ENCODE results near the gene ISCU.

Gene ISCU

DNA sequence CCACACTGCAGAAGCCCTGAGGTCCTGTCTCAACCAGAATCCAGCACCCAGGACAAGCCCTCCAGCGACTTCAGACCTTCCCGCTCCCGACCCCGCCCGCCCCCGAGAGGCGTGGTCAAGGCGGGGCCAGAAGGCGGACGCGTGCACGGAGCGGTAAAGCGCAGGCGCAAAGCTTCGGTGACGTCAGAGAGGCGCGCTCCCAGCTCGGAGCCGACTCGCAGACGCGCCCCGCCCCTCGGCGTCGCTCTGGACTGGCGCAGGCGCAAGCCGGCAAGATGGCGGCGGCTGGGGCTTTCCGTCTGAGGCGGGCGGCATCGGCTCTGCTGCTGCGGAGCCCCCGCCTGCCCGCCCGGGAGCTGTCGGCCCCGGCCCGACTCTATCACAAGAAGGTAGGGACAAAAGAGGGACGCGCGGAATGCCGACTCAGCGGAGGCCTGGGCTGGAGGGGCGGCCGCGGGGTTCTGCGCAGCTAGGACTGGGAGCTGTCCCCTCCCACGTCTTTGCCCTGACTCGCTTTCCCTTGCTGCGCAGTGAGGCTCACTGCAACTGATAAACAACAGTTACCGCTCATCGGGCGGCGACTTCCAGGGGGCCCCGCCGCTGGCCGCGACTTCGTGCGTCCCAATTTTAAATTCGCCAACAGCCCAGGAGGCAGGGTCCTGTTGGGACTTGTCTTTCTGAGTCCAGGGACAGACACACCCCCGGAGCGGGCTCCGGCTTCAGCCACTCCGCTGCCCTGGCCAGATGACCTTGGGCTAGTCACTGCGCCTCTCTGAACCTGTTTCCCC is at the start of gene ISCU:
Gene ISCU, plus strand, starts transcription at position 249 of the 788 bp plus-strand sequence. Its CDS starts 27 bp downstream, at position 276.
- no peaks in the 10 kb centered on the region for H3K9me3 Mint-ChIP-seq
- no peaks in the 10 kb centered on the region for H3K27me3 Mint-ChIP-seq
- intact Hi-C loops (cut with micrococcal nuclease) = loop anchor here (1.0 to 5.0 kb wide), 4 partner anchors 56 to 241 kb away; partner anchors contain the start of genes CORO1C and SELPLG
- peaks cover 69% of the 10 kb centered on the region for H3K36me3 Mint-ChIP-seq (ENCODE audit: low read depth)
- peaks cover 59% of the 10 kb centered on the region for H3K4me1 Mint-ChIP-seq (ENCODE audit: low read depth)
- peak within 1 kb of the TSS; percentile 94 for H3K27ac Mint-ChIP-seq
- H3K4me3 Mint-ChIP-seq = peak within 1 kb of the TSS; percentile 100

DNA sequence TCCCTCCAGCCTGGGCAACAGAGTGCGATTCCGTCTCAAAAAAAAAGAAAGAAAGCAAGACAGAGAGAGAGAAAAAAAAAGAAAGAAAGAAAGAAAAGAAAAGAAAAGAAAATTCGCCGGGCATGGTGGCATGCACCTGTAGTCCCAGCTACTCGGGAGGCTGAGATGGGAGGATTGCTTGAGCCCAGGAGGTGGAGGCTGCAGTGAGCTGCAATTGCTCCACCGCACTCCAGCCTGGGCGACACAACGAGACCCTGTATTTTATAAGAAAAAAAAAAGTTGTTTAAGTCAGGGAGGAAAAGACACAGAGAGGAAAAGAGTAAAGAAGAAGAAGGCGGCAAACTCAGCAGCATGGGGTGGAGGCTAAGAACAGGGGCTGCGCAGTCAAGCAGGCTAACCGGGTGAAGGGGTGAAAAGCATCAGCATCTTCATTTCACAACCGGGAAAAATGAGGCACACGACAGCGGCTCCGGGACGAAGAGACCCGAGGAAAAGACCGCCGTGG is 47.9 kb upstream of the ISCU start:
- intact Hi-C loops (cut with micrococcal nuclease) = loop anchor here (5.0 kb wide), 2 partner anchors 282 to 597 kb away; no protein-coding TSS in a partner anchor
- Mint-ChIP-seq H3K27me3 (peaks cover 6% of the 10 kb centered on the region), H3K27ac (peak overlapping the region; percentile 88), H3K4me1 (ENCODE audit: low read depth) (peaks cover 35% of the 10 kb centered on the region), H3K36me3 (ENCODE audit: low read depth) (peaks cover 37% of the 10 kb centered on the region), H3K4me3 (peak overlapping the region; percentile 88), H3K9me3 (no peaks in the 10 kb centered on the region)

DNA sequence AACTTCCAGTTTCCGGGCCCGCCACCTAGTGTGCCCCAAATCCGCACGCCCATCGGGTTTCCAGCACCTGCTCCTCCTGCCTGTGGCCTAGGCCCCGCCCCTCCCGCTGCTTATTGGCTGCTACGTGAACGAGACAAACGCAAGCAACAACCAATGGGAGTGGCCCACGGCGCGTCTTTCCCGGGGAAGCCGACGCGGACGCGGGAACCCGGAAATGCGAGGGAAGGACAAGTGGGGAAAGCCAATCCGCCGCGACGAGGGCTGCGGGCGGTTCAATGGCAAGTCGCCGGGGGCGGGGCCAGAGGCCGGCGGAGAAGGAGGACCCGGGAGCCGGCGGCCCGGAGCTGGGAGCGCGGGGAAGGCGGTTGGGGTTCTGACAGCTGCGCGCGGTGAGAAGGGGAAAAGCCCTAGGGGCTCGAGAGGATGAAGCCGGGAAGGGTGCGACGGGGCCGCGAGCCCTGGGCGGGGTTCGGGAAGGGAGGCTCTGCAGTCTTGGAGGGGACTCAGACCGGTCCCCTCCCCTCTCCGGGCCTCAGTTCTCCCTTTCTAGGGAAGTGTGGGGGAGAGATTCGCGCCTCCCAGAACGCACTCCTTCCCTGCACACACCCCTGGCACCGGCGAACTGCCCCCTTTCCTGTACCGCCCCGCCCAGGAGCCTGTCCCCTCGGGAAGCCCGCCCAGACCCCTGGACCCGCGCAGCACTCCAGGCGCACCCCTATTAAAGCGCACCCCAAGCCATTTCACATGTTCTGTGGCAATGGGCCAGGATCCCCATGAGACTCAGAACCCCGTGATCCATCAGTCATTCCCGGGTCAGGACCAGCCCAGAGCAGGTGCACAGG is 47.2 kb upstream of the ISCU start, which contains the start of gene FICD:
Gene FICD, plus strand, starts transcription at position 305 of the 842 bp plus-strand sequence. CDS start 1,696 bp downstream, outside the sequence.
- peaks cover 43% of the 10 kb centered on the region for H3K36me3 Mint-ChIP-seq (ENCODE audit: low read depth)
- H3K9me3 Mint-ChIP-seq = no peaks in the 10 kb centered on the region
- peaks cover 6% of the 10 kb centered on the region for H3K27me3 Mint-ChIP-seq
- intact Hi-C loops (cut with micrococcal nuclease) = loop anchor here (5.0 kb wide), 2 partner anchors 283 to 598 kb away; no protein-coding TSS in a partner anchor
- H3K4me1 Mint-ChIP-seq (ENCODE audit: low read depth) = peaks cover 35% of the 10 kb centered on the region
- H3K4me3 Mint-ChIP-seq = peak within 1 kb of the TSS; percentile 88
- peak within 1 kb of the TSS; percentile 88 for H3K27ac Mint-ChIP-seq

DNA sequence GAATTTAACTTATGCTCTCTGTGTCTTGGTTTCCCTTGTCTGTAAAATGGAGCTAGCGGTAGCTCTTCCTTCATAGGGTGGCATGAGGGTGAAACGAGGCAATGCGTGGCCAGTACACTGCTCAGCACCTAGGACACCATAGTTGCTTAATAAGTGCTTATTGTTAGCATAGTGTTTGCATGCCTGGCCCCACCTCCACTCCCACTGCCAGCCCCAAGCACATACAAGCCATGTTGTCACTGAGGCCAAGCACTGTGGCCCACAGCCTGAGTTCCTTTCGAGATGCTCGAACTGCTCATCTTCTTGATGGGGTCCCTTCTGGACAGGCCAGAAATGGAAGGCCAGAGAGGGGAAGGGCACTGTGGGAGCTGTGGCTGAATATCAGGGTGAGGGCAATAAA is 46.5 kb upstream of the ISCU start:
- intact Hi-C loops (cut with micrococcal nuclease) = no loop called here

DNA sequence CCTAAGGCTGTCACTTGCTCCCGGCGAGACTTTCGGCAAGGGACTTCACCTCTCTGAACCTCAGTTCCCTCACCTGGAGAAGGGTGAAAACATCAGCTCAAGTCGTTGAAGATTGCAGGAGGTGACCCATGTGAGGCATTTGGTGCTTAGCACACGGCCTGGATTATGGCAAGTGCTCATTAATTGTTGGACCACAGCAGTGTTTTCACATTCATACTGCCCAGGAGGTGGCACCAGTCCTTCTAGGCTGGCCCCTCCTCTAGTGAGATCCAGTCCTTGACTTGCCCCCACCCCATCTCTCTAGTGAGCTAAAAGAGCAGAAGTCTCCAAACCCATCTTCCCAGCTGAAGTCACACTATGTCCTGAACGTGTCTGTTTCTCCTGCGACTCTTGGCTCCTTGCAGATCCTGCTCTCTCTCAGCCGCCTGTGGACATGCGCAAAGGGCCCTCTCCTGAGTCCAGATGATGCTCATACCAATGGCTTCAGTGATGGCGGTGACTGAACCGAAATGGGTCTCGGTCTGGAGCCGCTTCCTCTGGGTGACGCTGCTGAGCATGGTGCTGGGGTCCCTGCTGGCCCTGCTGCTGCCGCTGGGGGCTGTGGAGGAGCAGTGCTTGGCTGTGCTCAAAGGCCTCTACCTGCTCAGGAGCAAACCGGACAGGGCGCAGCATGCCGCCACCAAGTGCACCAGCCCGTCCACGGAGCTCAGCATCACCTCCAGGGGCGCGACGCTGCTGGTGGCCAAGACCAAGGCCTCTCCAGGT is 45.7 kb upstream of the ISCU start:
- Mint-ChIP-seq H3K27ac (peak overlapping the region; percentile 88), H3K4me1 (ENCODE audit: low read depth) (peaks cover 35% of the 10 kb centered on the region), H3K4me3 (no peak overlapping the region), H3K36me3 (ENCODE audit: low read depth) (peaks cover 58% of the 10 kb centered on the region), H3K27me3 (peaks cover 6% of the 10 kb centered on the region), H3K9me3 (no peaks in the 10 kb centered on the region)
- intact Hi-C loops (cut with micrococcal nuclease) = no loop called here

More for the DNA sequence above, 46.5 kb upstream of the ISCU start:
- peak overlapping the region; percentile 88 for H3K27ac Mint-ChIP-seq
- H3K27me3 Mint-ChIP-seq = peaks cover 6% of the 10 kb centered on the region
- peak overlapping the region; percentile 88 for H3K4me3 Mint-ChIP-seq
- H3K4me1 Mint-ChIP-seq (ENCODE audit: low read depth) = peaks cover 35% of the 10 kb centered on the region
- H3K9me3 Mint-ChIP-seq = no peaks in the 10 kb centered on the region
- H3K36me3 Mint-ChIP-seq (ENCODE audit: low read depth) = peaks cover 51% of the 10 kb centered on the region

DNA sequence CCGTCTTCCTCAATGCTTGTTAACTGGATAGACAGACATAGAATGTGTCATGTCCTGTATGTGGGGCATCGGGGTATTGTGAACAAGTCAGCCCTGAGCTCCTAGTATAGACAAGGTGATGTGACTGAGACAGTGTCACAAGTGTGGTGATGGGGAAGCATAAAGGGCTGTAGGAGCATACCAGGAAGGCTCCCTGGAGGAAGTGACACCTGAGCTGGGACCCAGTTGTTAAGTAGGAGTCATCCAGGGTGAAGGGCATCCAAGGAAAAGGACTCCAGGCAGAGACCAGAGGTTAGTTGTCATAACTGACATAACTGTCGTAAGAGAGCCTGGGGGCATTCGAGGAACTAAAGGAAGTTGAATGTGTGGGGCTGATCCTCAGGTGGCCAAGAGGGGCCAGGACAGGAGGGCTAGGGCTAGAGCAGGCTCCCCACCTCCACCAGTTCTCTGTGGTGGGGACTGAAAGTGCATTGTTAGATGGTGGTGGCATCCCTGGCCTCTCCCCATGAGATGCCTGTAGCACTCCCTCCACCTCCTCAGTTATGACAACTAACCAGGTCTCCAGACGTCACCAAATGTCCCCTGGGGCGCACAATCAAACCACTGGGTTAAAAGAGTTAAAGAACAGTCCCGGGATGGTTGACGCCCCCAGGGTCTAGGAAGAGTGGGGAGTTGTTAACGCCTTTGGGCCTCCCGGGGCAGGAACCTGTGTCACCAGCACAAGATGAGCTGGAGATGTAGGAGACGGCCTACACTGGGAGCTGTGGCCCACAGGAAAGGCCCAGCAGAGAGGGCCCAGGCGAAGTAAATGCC is 44.9 kb upstream of the ISCU start:
- Mint-ChIP-seq H3K4me3 (no peak overlapping the region), H3K36me3 (ENCODE audit: low read depth) (peaks cover 66% of the 10 kb centered on the region), H3K27ac (no peak overlapping the region), H3K4me1 (ENCODE audit: low read depth) (peaks cover 30% of the 10 kb centered on the region), H3K9me3 (no peaks in the 10 kb centered on the region), H3K27me3 (peaks cover 6% of the 10 kb centered on the region)
- intact Hi-C loops (cut with micrococcal nuclease) = no loop called here

DNA sequence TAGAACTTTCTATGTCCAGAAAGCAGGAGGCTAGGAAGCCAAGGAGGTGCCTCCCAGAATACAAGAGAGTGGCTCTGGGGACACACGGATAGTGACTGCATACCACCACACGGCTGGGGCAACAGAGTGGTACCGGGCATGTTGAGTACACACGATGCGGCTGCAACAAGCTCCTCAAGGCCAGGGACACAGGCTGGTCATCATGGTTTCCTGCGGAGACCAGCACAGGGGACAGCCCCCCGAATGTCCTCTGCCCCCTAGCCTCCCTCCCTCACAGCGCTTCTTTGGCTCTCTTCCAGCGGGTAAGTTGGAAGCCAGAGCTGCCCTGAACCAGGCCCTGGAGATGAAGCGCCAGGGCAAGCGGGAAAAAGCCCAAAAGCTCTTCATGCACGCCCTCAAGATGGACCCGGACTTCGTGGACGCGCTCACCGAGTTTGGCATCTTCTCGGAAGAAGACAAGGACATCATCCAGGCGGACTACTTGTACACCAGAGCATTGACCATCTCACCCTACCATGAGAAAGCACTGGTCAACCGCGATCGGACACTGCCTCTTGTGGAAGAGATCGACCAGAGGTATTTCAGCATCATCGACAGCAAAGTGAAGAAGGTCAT is 44.2 kb upstream of the ISCU start:
- intact Hi-C loops (cut with micrococcal nuclease) = no loop called here
- peaks cover 30% of the 10 kb centered on the region for H3K4me1 Mint-ChIP-seq (ENCODE audit: low read depth)
- H3K9me3 Mint-ChIP-seq = no peaks in the 10 kb centered on the region
- no peak overlapping the region for H3K27ac Mint-ChIP-seq
- H3K36me3 Mint-ChIP-seq (ENCODE audit: low read depth) = peaks cover 74% of the 10 kb centered on the region
- H3K27me3 Mint-ChIP-seq = peaks cover 6% of the 10 kb centered on the region
- H3K4me3 Mint-ChIP-seq = no peak overlapping the region

DNA sequence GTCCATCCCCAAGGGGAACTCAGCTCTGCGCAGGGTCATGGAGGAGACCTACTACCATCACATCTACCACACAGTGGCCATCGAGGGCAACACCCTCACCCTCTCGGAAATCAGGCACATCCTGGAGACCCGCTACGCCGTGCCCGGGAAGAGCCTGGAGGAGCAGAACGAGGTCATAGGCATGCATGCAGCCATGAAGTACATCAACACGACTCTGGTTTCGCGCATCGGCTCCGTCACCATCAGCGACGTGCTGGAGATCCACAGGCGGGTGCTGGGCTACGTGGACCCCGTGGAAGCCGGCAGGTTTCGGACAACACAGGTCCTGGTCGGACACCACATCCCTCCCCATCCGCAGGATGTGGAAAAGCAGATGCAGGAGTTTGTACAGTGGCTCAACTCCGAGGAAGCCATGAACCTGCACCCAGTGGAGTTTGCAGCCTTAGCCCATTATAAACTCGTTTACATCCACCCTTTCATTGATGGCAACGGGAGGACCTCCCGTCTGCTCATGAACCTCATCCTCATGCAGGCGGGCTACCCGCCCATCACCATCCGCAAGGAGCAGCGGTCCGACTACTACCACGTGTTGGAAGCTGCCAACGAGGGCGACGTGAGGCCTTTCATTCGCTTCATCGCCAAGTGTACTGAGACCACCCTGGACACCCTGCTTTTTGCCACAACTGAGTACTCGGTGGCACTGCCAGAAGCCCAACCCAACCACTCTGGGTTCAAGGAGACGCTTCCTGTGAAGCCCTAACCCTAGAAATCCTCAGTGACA is 43.5 kb upstream of the ISCU start:
- Mint-ChIP-seq H3K4me3 (no peak overlapping the region), H3K36me3 (ENCODE audit: low read depth) (peaks cover 81% of the 10 kb centered on the region), H3K4me1 (ENCODE audit: low read depth) (peaks cover 30% of the 10 kb centered on the region)

DNA sequence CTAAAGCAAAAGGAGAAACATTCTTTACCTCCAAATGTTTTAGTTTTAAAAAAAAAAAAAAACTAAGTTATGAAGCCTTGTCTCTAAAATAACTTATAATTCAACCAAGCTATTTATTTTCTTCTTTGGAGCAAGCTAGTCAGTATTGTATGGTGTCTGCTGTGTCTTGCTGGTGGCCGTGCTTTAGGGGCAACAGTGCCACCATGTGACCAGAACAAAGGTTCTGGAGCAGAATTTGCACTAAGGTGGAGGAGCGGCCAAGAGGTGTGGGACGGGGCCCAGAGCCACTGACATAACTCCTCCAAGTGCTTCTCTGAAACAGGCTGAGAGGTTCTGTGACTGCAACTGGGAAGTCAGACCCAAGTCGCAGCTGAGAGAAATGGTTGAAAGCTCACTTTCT is 42.8 kb upstream of the ISCU start:
- no peaks in the 10 kb centered on the region for H3K9me3 Mint-ChIP-seq
- intact Hi-C loops (cut with micrococcal nuclease) = no loop called here

More for the DNA sequence above, 43.5 kb upstream of the ISCU start:
- Mint-ChIP-seq H3K9me3 (no peaks in the 10 kb centered on the region), H3K27me3 (peaks cover 4% of the 10 kb centered on the region), H3K27ac (no peak overlapping the region)
- intact Hi-C loops (cut with micrococcal nuclease) = no loop called here

DNA sequence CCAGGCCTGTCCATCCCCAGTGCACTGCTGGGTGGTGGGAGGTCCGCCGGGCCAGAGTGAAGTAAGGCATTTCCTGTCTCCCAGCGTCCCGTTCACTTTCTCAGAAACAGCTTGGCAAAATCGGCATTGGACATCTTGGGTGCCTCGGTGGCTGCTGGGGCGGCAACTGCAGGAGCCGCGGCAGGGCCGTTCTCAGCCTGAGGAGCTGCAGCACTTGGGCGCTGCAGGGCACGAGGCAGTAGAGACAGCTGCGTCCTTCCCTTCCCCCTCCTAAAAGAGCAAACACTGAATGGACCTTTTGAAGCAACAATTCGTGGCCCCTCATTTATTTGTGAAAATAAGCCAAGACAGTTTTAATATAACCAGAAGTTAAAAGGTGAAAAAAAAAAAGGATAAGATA is 39.0 kb upstream of the ISCU start:
- Mint-ChIP-seq H3K4me3 (no peak overlapping the region), H3K9me3 (no peaks in the 10 kb centered on the region), H3K27ac (no peak overlapping the region), H3K27me3 (no peaks in the 10 kb centered on the region), H3K36me3 (ENCODE audit: low read depth) (peaks cover 100% of the 10 kb centered on the region), H3K4me1 (ENCODE audit: low read depth) (no peaks in the 10 kb centered on the region)
- intact Hi-C loops (cut with micrococcal nuclease) = no loop called here

More for the DNA sequence above, 42.8 kb upstream of the ISCU start:
- Mint-ChIP-seq H3K4me3 (no peak overlapping the region), H3K27me3 (no peaks in the 10 kb centered on the region), H3K27ac (no peak overlapping the region), H3K4me1 (ENCODE audit: low read depth) (peaks cover 24% of the 10 kb centered on the region), H3K36me3 (ENCODE audit: low read depth) (peaks cover 87% of the 10 kb centered on the region)

DNA sequence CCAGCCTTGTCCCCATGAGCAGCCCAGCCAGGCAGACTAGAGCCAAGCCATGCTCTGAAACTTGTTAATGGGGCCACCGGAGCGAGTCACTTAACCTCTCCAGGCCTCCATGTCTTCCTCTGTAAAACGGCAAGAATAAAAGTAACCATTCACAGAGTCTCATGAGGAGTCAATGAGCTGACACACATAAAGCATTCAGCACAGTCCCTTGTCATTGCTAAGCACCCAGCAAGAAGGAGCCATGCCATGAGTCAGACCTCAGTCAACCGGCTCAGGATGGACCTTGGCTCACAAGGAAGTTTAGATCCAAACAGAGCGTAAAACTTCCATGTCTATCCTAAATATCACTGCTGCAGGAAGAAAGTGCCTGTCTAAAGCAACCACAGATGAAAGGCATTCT is 36.7 kb upstream of the ISCU start:
- no peaks in the 10 kb centered on the region for H3K9me3 Mint-ChIP-seq
- H3K27me3 Mint-ChIP-seq = no peaks in the 10 kb centered on the region
- H3K4me1 Mint-ChIP-seq (ENCODE audit: low read depth) = no peaks in the 10 kb centered on the region
- H3K36me3 Mint-ChIP-seq (ENCODE audit: low read depth) = peaks cover 100% of the 10 kb centered on the region
- H3K4me3 Mint-ChIP-seq = no peak overlapping the region
- intact Hi-C loops (cut with micrococcal nuclease) = no loop called here
- H3K27ac Mint-ChIP-seq = no peak overlapping the region

Measured in dendritic cell treated with granulocyte-macrophage colony-stimulating factor and Interleukin-4, amounts not matched to agents 40 ng/mL and 50 ng/mL, for 4 days (primary cell).